Aorta (tissue), 5 donors: ENCODE results near the gene NUTM1. TPM values are rescaled to one million over a fixed set of nuclear protein-coding genes. Genes with fewer than 3 reads are reported as not detected.
A peak's percentile ranks its signal among the peaks of the same experiment; 100 is the strongest.

ENCODE experiments used
- ATAC-seq: fragments of 200-7000 bp; cut with Tn5 transposase; one replicate; pipeline ENCODE4 v1.9.1; 2022; ENCODE audit warnings: moderate library complexity; ENCODE audit not compliant: low FRiP score
- DNase-seq, 2 donors: peaks; one replicate each; pipeline ENCODE4 v3.0.0-alpha.2; 2020
- H3K27ac ChIP-seq, 2 donors: one replicate each; pipeline ENCODE4 v1.5.1; 2013; ENCODE audit warnings: low read length in 2 of 2, mild to moderate bottlenecking in 2 of 2, moderate library complexity in 2 of 2, control low read depth in 1 of 2, inconsistent platforms in 1 of 2, low read depth in 1 of 2
- H3K27me3 ChIP-seq, 2 donors: one replicate each; pipeline ENCODE4 v1.6.1; 2013; ENCODE audit warnings: control low read depth in 1 of 2, low read length in 1 of 2, mild to moderate bottlenecking in 1 of 2, moderate library complexity in 1 of 2; ENCODE audit not compliant: insufficient read depth in 2 of 2, control insufficient read depth in 1 of 2
- H3K36me3 ChIP-seq, 2 donors: one replicate each; pipeline ENCODE4 v1.6.1; 2013; ENCODE audit warnings: control low read depth in 1 of 2, low read length in 1 of 2, mild to moderate bottlenecking in 1 of 2; ENCODE audit not compliant: insufficient read depth in 2 of 2, control insufficient read depth in 1 of 2
- H3K4me1 ChIP-seq, 2 donors: one replicate each; pipeline ENCODE4 v1.6.1; 2013; ENCODE audit warnings: low read length in 2 of 2, control low read depth in 1 of 2, mild to moderate bottlenecking in 1 of 2, moderate library complexity in 1 of 2; ENCODE audit not compliant: insufficient read depth in 2 of 2, control insufficient read depth in 1 of 2
- H3K4me3 ChIP-seq, 2 donors: one replicate each; pipeline ENCODE4 v1.5.1; 2013; ENCODE audit warnings: low read length in 2 of 2, control low read depth in 1 of 2, mild to moderate bottlenecking in 1 of 2
- H3K9me3 ChIP-seq: one replicate; pipeline ENCODE4 v1.6.1; 2013; ENCODE audit warnings: mild to moderate bottlenecking, low read length; ENCODE audit not compliant: control insufficient read depth
- WGBS, 2 donors: extraction: QIAGEN DNeasy Blood & Tissue Kit; methylation state at CpG; one replicate each; pipeline ENCODE4 v1.1.7; 2013; 5-methylcytosine and 5-hydroxymethylcytosine counted together
- intact Hi-C, 2 donors: fragments of 100-400 bp; cut with DNase I; formaldehyde crosslinking; loops; one replicate each; pipeline versions ENCODE4 v1.14.2 to v1.15.0; 2022
- long read RNA-seq, 2 donors: library from polyadenylated mRNA; unstranded; transcript quantifications; one replicate each; pipeline ENCODE4 v2.0.0, GENCODE V29; 2020 to 2021
- polyA plus RNA-seq, 2 donors: library from polyadenylated mRNA; stranded (reverse); fragments of 200-250 nt; gene quantifications; one replicate each; pipeline ENCODE4 v1.2.3, GENCODE V29; 2013
- total RNA-seq, 2 donors: library from RNA; stranded (reverse); fragmentation: NEBNext Ultra II Directional; extraction: Animal tissue kit (Norgen Biotek cat#: 25700); gene quantifications; one replicate each; pipeline ENCODE4 v1.2.1, GENCODE V29; 2021
- donor health status: healthy with polysubstance abuse.
- donor health status: Bipolar disorder and iron deficiency.
- donor health status: DM: no; HTN: no; CAD: no.
- donor health status: DM: no; HTN: no; CAD: no.
- donor health status: DM: yes; HTN: yes; CAD: no.

Gene NUTM1, protein sequence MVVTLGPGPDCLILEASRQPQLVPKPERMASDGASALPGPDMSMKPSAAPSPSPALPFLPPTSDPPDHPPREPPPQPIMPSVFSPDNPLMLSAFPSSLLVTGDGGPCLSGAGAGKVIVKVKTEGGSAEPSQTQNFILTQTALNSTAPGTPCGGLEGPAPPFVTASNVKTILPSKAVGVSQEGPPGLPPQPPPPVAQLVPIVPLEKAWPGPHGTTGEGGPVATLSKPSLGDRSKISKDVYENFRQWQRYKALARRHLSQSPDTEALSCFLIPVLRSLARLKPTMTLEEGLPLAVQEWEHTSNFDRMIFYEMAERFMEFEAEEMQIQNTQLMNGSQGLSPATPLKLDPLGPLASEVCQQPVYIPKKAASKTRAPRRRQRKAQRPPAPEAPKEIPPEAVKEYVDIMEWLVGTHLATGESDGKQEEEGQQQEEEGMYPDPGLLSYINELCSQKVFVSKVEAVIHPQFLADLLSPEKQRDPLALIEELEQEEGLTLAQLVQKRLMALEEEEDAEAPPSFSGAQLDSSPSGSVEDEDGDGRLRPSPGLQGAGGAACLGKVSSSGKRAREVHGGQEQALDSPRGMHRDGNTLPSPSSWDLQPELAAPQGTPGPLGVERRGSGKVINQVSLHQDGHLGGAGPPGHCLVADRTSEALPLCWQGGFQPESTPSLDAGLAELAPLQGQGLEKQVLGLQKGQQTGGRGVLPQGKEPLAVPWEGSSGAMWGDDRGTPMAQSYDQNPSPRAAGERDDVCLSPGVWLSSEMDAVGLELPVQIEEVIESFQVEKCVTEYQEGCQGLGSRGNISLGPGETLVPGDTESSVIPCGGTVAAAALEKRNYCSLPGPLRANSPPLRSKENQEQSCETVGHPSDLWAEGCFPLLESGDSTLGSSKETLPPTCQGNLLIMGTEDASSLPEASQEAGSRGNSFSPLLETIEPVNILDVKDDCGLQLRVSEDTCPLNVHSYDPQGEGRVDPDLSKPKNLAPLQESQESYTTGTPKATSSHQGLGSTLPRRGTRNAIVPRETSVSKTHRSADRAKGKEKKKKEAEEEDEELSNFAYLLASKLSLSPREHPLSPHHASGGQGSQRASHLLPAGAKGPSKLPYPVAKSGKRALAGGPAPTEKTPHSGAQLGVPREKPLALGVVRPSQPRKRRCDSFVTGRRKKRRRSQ
- total RNA-seq (not detected), polyA plus RNA-seq (not detected)
- long read RNA-seq, donor 1, result 0 reads
- long read RNA-seq, donor 2, partial matches to known transcripts, result 0 of 3 reads
- long read RNA-seq, donor 2, other reads (novel, unspliced or antisense), result 3 of 3 reads

DNA sequence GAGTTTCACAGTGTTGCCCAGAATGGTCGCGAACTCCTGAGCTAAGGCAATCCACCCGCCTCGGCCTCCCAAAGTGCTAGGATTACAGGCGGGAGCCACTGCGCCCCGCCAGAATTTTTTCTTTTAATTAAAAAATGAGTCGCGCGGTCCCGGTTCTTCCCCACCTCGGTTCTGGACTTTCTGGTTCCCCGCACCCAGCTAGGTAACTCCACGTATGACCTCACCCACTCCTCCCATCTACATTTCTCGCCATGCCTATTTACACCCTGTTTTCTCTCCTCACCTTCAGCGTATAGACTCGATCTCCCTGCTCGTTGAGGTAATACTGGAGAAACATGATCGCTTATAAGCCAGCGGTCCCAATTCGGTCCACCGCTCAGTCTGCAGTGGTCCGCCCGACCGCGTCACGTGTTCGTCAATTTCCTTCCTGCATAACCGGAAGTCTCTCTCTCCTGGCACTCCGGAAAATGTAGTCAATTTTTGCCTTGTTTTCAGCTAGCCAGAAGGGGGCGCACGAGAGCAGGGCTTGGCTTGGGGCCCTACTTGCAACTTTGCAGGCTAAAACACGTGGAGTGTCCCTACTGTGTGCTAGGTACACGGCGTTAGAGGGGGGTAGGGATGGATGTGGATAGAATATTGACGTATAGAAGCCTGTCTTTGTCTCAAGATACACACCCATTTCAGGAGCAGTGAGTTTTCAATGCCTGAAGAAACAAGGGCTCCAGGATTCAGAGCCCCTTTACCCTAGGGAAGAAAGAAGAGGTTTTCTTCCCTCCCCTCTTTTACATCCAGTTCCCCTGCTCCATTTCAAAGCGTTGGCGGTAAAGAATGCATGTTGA lies at the start of gene NUTM1, which contains the start of gene NOP10:
Gene NUTM1 (plus strand): TSS at position 579 of the 839 bp plus-strand sequence. CDS start 382 bp downstream, outside the sequence.
Gene NOP10 (minus strand): TSS at position 400 of the 839 bp plus-strand sequence. CDS start 63 bp downstream, at position 337.
- H3K4me3 ChIP-seq, result peak within 1 kb of the TSS; percentile 64 to 78
- WGBS, 2 donors, result 1% methylated on average over 38 of the region's 38 CpGs
- peak; percentile 94 to 97 for DNase-seq
- peak; percentile 96 for ATAC-seq
- H3K27ac ChIP-seq, result peak within 1 kb of the TSS in 1 of 2 donors; percentile 50
- no peaks in the 10 kb centered on the region for H3K4me1 ChIP-seq
- H3K9me3 ChIP-seq, result no peaks in the 10 kb centered on the region
- intact Hi-C loops, result loop anchor here in 1 of 2 donors (2.0 to 10.0 kb wide), 3 partner anchors 24 to 242 kb away; partner anchors contain the start of genes GOLGA8B and LPCAT4
- H3K27me3 ChIP-seq, result no peaks in the 10 kb centered on the region
- peaks cover 0 to 1% of the 10 kb centered on the region in 2 donors for H3K36me3 ChIP-seq

DNA sequence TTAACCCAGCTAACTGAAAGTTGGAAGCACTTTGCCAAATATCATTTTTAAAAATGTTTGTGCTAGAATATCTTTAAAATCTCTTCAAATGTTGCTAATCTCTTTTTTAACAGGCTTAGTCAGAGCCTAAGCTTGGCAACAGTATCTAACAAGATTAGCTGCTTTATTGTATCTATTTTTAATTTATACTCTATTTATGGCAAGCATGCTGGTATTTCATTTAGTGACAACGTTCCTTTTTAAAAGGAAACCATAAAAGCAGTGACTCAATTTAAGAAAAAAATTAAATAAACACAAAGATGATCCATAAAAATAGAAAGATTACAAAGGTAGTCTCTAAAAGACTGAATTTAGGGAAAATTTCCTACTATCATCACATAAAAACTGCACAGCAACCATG lies 46.1 kb upstream of the NUTM1 start:
- ATAC-seq, result peak; percentile 68
- Histone ChIP-seq H3K9me3 (no peaks in the 10 kb centered on the region), H3K27ac (peak overlapping the region in 1 of 2 donors; percentile 20), H3K27me3 (no peaks in the 10 kb centered on the region), H3K36me3 (no peaks in the 10 kb centered on the region), H3K4me1 (peaks cover 0 to 8% of the 10 kb centered on the region in 2 donors), H3K4me3 (no peak overlapping the region)
- intact Hi-C loops, result no loop called here
- no peak for DNase-seq
- WGBS, 2 donors, result 0 to 1% methylated on average over 1 of the region's 1 CpG

DNA sequence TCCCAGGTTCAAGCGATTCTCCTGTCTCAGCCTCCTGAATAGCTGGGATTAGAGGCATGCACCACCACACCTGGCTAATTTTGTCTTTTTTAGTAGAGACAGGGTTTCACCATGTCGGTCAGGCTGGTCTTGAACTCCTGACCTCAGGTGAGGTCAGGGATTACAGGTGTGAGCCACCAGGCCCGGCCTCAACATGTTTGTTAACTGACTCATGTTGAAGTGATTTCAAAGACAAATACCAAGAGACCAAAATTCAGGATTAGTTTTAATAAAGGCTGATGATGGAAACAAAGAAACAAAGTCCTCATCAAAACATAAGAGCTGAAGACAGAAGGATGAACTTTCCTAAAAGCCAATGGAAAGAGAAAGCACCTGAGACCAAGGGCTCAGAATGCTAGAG lies 42.1 kb upstream of the NUTM1 start:
- intact Hi-C loops, result no loop called here
- ATAC-seq, result no peak
- 71 to 80% methylated on average over 3 of the region's 3 CpGs for WGBS, 2 donors

DNA sequence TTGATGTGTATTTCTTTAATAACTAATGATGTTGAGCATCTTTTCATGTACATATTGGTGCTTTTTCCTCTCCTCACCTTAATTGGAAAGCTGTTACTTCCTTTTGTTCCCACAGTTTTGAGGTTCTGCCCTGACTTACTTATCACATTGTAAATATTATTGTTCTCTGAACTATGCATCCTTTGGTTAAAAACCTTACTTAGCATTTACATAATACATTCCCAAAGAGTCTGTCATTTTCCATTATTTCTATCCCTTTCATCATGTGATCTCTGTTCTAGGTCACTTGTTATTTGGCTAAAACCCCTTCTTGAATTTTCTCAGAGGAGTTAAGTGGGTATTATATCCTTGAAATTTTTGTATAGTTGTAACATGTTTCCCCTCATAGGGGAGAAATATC lies 38.5 kb upstream of the NUTM1 start:
- Histone ChIP-seq H3K4me3 (no peak overlapping the region), H3K9me3 (no peaks in the 10 kb centered on the region), H3K27me3 (no peaks in the 10 kb centered on the region), H3K27ac (no peak overlapping the region), H3K36me3 (no peaks in the 10 kb centered on the region), H3K4me1 (peaks cover 3 to 4% of the 10 kb centered on the region in 2 donors)
- intact Hi-C loops, result no loop called here
- ATAC-seq, result no peak
- DNase-seq, result no peak

More for the DNA sequence above, 42.1 kb upstream of the NUTM1 start:
- no peak for DNase-seq
- no peaks in the 10 kb centered on the region for H3K9me3 ChIP-seq
- H3K27me3 ChIP-seq, result no peaks in the 10 kb centered on the region
- H3K36me3 ChIP-seq, result no peaks in the 10 kb centered on the region
- no peak overlapping the region for H3K27ac ChIP-seq
- H3K4me3 ChIP-seq, result no peak overlapping the region
- H3K4me1 ChIP-seq, result peaks cover 0 to 8% of the 10 kb centered on the region in 2 donors

DNA sequence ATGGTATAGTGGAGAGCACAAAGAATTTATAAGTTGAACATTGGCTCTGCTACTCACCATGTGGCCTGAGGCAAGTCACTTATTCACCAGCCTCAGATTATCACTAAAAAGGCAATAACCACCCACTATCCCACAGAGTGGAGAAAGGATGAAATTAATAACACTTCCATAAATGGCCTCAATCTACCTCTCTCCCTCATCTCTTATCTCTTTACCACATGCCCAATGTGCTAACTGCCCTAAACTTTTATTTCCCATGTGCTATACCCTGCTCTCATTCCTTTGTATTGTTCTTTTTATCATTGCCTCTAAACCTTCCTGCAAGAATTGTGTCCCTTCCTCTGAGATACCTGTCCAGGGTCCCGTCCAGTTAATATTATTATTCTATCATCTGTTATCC lies 31.6 kb upstream of the NUTM1 start:
- intact Hi-C loops, result no loop called here
- no peak for ATAC-seq
- WGBS, 2 donors, result 91 to 93% methylated on average over 1 of the region's 1 CpG

DNA sequence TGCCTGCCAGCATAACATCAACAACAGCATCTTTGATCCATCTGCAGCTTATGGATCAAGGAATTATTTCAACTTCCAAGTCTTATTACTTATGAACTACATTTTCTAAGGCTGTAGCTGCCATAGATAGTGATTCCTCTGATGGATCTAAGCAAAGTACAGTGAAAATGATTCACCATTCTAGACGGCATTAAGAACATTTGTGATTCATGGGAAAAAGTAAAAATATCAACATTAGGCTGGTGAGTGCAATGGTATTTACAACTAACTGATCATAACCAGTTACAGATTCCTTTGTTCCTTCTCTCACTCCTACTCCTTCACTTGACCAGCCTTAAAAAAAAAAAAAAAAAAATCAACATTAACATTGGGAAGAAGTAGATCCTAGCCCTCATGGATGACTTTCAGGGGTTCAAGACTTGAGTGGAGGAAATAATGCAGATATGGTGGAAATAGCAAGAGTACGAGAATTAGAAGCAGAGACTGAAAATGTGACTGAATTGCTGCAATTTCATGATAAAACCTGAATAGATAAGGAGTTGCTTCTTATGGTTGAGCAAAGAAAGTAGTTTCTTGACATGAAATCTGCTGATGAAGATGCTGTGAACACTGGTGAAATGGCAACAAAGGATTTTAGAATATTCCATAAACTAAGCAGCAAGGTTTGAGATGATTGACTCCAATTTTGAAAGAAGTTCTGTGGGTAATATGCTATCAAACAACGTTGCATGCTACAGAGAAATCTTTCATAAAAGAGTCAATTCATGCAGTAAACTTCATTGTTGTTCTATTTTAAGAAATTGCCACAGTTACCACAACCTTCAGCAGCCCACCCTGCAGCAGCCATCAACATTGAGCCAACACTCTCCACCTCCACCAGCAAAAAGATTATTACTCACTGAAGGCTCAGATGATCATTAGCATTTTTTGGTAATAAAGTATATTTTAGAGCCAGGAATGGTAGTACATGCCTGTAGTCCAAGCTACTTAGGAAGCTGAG lies 28.3 kb upstream of the NUTM1 start:
- Histone ChIP-seq H3K27me3 (no peaks in the 10 kb centered on the region), H3K27ac (no peak overlapping the region), H3K36me3 (no peaks in the 10 kb centered on the region), H3K9me3 (no peaks in the 10 kb centered on the region), H3K4me3 (no peak overlapping the region), H3K4me1 (peaks cover 4 to 11% of the 10 kb centered on the region in 2 donors)
- 69 to 71% methylated on average over 3 of the region's 3 CpGs for WGBS, 2 donors
- DNase-seq (no peak), ATAC-seq (no peak)
- intact Hi-C loops, result no loop called here

More for the DNA sequence above, 31.6 kb upstream of the NUTM1 start:
- no peaks in the 10 kb centered on the region for H3K27me3 ChIP-seq
- H3K4me1 ChIP-seq, result peaks cover 3 to 11% of the 10 kb centered on the region in 2 donors
- no peaks in the 10 kb centered on the region for H3K9me3 ChIP-seq
- H3K4me3 ChIP-seq, result no peak overlapping the region
- no peak for DNase-seq
- H3K36me3 ChIP-seq, result no peaks in the 10 kb centered on the region
- H3K27ac ChIP-seq, result no peak overlapping the region
